GM12864 (cell line): ENCODE data around the gene HDDC2.

Source experiments
- DNase-seq: peaks from one replicate; pipeline ENCODE4 v3.0.0-alpha.2; 2011; ENCODE audit warnings: low read depth
- H3K4me3 ChIP-seq: 2 replicates; pipeline ENCODE4 v1.5.1; 2011; ENCODE audit warnings: mild to moderate bottlenecking, low read depth, low read length, control low read depth
- CTCF ChIP-seq: IDR thresholded peaks from 2 replicates; pipeline ENCODE4 v1.5.1; 2011; ENCODE audit warnings: low read depth, mild to moderate bottlenecking, moderate library complexity, low read length, control low read depth, inconsistent platforms; ENCODE audit errors: missing control alignments

HDDC2 gene

GRCh38 chr6:125307150-125307838, 5.5 kb upstream of the HDDC2 start:
- DNase-seq = no peak
- no peak overlapping the region for H3K4me3 ChIP-seq
- no peak for TF ChIP-seq CTCF

GRCh38 chr6:125306756-125307149, 5.0 kb upstream of the HDDC2 start:
- TF ChIP-seq CTCF = no peak
- no peak for DNase-seq
- no peak overlapping the region for H3K4me3 ChIP-seq

GRCh38 chr6:125304970-125305660, 3.3 kb upstream of the HDDC2 start:
- DNase-seq = no peak
- no peak for TF ChIP-seq CTCF

GRCh38 chr6:125303512-125303854, 1.7 kb upstream of the HDDC2 start:
- no peak for TF ChIP-seq CTCF
- no peak overlapping the region for H3K4me3 ChIP-seq
- DNase-seq = no peak

More at GRCh38 chr6:125304970-125305660, 3.3 kb upstream of the HDDC2 start:
- no peak overlapping the region for H3K4me3 ChIP-seq

GRCh38 chr6:125302840-125303511, 1.2 kb upstream of the HDDC2 start:
- no peak for TF ChIP-seq CTCF
- no peak for DNase-seq
- H3K4me3 ChIP-seq = no peak overlapping the region

- no peak for TF ChIP-seq CTCF
- peak overlapping the region; percentile 83 for H3K4me3 ChIP-seq
- DNase-seq = no peak
Observed at GRCh38 chr6:125300992-125301434, 754 bp downstream of the HDDC2 start.
